Type B pancreatic cell (in vitro differentiated cells): Measurements from ENCODE around the gene SDC1. TPM values are rescaled to one million over a fixed set of nuclear protein-coding genes. Genes with fewer than 3 reads are reported as not detected.
"Not testable (repeated sequence)": the region's sequence is repeated elsewhere in the genome, so short reads cannot be mapped to it uniquely, and the experiment has no call there.

Source experiments
- DNase-seq: peaks from one replicate; pipeline ENCODE4 v3.0.0; 2021; ENCODE audit warnings: mixed read lengths; ENCODE audit not compliant: unreplicated experiment; ENCODE audit errors: extremely low spot score
- H3K27ac Mint-ChIP-seq: 2 replicates; pipeline ENCODE4 v1.8.0; 2021; ENCODE audit warnings: mild to moderate bottlenecking, mixed read lengths
- H3K27me3 Mint-ChIP-seq: 2 replicates; pipeline ENCODE4 v1.8.0; 2021; ENCODE audit warnings: mixed read lengths
- H3K36me3 Mint-ChIP-seq: 2 replicates; pipeline ENCODE4 v1.8.0; 2021; ENCODE audit warnings: mixed read lengths
- H3K4me1 Mint-ChIP-seq: one replicate; pipeline ENCODE4 v1.8.0; 2021; ENCODE audit warnings: mixed read lengths; ENCODE audit not compliant: unreplicated experiment
- H3K4me3 Mint-ChIP-seq: 2 replicates; pipeline ENCODE4 v1.8.0; 2021; ENCODE audit warnings: mild to moderate bottlenecking, mixed read lengths
- H3K9me3 Mint-ChIP-seq: 2 replicates; pipeline ENCODE4 v1.8.0; 2021; ENCODE audit warnings: mixed read lengths
- total RNA-seq: library from RNA; stranded (reverse); gene quantifications from 2 replicates; pipeline ENCODE4 v1.2.1, GENCODE V29; 2021; ENCODE audit warnings: low replicate concordance
- TF ChIP-seq, protein P1 (sequence below): fragments of 200-600 bp; sonication (generic); conservative IDR thresholded peaks from 2 replicates; pipeline ENCODE4 v1.5.0; 2021; ENCODE audit warnings: antibody characterized with exemption, mild to moderate bottlenecking

The SDC1 gene
- total RNA-seq, 1 donor from 2014 or later, result 164 TPM

DNA sequence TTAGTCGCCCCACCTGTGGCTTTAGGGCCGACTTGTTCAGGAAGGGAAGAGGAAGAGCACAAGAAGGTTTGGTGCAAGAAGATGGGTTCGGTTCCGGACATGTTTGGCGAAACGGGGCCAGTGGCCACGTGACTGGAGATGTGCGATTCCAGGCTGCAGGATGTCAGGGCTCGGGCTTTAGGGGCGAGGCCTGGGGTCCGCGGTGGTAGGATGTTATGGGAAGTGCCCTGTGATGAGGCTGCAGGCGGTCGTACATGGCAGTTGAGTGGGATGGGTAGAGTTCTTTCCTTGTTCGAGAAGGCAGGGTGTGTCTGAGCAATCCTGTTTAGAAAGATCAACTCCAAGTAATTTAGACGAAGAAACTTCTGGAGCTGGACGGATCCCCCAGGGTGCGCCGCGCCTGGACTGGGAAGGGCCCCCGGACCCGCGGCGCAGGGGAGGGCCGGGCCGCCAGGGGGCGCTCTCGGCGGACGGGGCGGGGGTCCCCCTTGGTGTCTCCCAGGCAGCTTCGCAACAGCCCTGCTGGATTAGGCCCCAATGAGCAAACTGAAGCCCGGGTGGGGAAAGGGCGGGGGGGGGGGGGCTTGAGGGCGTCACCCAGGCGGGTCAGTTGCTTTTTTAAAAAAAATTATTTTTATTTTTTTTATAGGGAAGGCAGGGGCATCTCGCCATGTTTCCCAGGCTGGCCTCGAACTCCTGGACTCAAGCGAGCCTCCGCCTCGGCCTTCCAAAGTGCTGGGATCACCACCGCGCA lies 17.2 kb upstream of the SDC1 start:
- Mint-ChIP-seq H3K9me3 (no peaks in the 10 kb centered on the region), H3K27ac (no peak overlapping the region), H3K36me3 (peaks cover 7% of the 10 kb centered on the region), H3K4me3 (no peak overlapping the region), H3K27me3 (no peaks in the 10 kb centered on the region), H3K4me1 (peaks cover 7% of the 10 kb centered on the region)
- TF ChIP-seq, protein P1, sequence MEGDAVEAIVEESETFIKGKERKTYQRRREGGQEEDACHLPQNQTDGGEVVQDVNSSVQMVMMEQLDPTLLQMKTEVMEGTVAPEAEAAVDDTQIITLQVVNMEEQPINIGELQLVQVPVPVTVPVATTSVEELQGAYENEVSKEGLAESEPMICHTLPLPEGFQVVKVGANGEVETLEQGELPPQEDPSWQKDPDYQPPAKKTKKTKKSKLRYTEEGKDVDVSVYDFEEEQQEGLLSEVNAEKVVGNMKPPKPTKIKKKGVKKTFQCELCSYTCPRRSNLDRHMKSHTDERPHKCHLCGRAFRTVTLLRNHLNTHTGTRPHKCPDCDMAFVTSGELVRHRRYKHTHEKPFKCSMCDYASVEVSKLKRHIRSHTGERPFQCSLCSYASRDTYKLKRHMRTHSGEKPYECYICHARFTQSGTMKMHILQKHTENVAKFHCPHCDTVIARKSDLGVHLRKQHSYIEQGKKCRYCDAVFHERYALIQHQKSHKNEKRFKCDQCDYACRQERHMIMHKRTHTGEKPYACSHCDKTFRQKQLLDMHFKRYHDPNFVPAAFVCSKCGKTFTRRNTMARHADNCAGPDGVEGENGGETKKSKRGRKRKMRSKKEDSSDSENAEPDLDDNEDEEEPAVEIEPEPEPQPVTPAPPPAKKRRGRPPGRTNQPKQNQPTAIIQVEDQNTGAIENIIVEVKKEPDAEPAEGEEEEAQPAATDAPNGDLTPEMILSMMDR, result peak; percentile 66
- no peak for DNase-seq

DNA sequence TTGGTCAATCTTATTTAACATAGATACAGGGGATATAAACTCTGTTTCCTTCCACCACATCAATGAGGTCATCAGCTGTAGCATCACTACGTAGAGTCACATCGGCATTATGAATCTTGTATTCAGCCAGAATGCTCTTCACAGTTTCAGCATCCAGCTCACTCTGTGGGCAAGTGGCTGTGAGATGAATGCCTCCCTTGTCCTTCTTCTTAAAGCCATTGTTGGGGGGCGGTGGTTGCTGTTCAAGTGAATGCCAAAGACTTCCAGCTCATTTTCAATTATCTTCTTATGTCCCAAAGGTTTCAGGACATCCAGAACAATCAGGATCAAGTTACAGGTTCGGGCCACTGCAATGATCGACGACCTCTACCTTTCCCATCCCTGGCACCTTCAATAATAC lies 15.4 kb upstream of the SDC1 start:
- not testable (repeated sequence) for H3K9me3 Mint-ChIP-seq, H3K4me3 Mint-ChIP-seq, H3K27ac Mint-ChIP-seq, H3K36me3 Mint-ChIP-seq, DNase-seq, H3K27me3 Mint-ChIP-seq
- peaks cover 14% of the 10 kb centered on the region for H3K4me1 Mint-ChIP-seq

DNA sequence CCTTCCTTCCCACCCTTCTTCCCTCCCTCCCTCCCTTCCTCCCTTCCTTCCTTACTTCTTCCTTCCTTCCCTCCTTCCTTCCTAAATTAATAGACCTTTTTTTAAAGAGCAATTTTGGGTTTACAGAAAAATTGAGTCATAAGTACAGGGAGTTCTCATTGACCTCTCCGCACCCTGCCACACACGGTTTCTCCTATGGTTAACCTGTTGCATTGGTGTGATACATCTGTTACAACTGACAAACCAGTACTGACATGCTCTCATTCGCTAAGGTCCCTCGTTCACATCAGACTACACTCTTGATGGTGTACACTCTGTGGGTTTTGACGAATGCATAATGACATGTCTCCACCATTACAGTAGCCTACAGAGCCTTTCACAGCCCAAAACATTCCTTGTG lies 11.6 kb upstream of the SDC1 start:
- H3K36me3 Mint-ChIP-seq, result no peaks in the 10 kb centered on the region
- peak overlapping the region; percentile 93 for H3K27ac Mint-ChIP-seq
- no peak for DNase-seq
- TF ChIP-seq, protein P1, result no peak
- H3K4me1 Mint-ChIP-seq, result peaks cover 12% of the 10 kb centered on the region
- H3K4me3 Mint-ChIP-seq, result peak overlapping the region; percentile 27
- H3K27me3 Mint-ChIP-seq, result no peaks in the 10 kb centered on the region
- H3K9me3 Mint-ChIP-seq, result no peaks in the 10 kb centered on the region

DNA sequence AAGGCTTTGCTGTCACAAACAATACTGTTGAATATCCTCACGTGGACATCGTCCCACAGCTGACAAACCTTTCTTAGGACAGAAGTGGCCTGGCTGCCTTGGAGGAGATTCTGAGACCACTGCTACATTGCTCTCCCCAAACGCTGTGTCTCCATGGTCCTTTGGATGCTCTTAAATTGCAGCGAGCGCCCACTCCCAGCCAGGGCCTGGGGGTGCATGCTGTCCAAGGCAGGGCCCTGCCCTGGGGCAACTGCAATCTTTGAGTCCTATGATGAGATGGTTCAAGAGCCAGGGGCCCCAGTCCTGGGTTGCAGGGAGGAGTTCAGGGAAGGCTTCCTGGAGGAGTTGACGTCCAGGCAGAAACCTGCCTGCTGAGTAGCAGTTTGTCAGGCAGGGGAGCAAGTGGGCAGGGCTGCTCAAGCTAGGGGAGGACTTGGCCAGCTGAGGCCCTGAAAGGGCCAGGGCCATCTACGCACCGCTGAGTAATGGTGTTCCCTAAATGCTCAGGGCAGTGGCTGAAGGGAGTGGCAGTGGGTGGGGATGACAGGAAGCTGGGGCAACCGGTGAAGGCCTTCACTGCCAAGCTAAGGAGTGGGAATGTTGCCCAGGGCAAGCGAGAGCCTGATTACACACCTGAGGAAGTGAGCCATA lies 10.8 kb upstream of the SDC1 start:
- Mint-ChIP-seq H3K36me3 (no peaks in the 10 kb centered on the region), H3K27ac (peak overlapping the region; percentile 93), H3K27me3 (no peaks in the 10 kb centered on the region), H3K4me1 (peaks cover 19% of the 10 kb centered on the region), H3K4me3 (no peak overlapping the region), H3K9me3 (no peaks in the 10 kb centered on the region)
- DNase-seq, result no peak
- TF ChIP-seq, protein P1, result no peak

DNA sequence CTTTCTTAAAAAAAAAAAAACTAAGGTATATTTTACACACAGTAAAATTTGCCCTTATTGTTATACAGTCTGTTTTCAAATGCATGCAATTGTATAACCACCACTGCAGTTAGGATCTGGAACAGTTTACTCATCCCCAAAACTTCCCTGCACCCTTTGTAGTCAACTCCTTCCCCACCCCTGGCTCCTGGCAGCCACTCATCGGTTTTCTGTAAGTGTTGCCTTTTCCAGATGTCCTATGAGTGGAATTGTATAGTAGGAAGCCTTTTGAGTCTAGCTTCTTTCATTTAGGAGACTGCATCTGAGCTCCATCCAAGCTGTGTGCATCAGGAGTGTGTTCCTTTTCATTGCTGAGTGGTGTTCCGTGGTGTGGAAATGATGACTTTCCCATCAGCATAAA lies 9.7 kb upstream of the SDC1 start:
- not testable (repeated sequence) for H3K27me3 Mint-ChIP-seq, H3K36me3 Mint-ChIP-seq, H3K9me3 Mint-ChIP-seq, DNase-seq, H3K4me3 Mint-ChIP-seq
- H3K4me1 Mint-ChIP-seq, result peaks cover 23% of the 10 kb centered on the region
- H3K27ac Mint-ChIP-seq, result peak overlapping the region; percentile 86

DNA sequence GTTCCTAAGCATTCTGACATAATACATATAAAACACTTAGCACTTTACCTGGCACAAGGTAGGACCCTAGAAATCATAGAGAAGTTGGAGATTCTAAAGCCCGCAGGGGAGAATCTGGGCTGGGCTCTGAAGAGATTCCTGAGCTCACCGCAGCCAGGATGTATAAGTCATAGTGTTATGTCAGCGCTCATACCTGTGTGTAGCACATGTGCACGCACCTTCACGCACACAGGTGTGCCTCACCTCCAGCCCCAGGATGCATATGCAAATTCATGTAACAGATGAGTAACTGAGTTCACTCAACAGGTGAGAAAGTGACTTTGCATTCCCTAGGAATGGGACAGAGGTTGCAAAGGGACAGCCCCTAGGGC lies 7.9 kb upstream of the SDC1 start:
- DNase-seq, result no peak
- no peaks in the 10 kb centered on the region for H3K36me3 Mint-ChIP-seq
- peak overlapping the region; percentile 81 for H3K4me3 Mint-ChIP-seq
- H3K9me3 Mint-ChIP-seq, result no peaks in the 10 kb centered on the region
- no peaks in the 10 kb centered on the region for H3K27me3 Mint-ChIP-seq
- peak overlapping the region; percentile 100 for H3K27ac Mint-ChIP-seq
- TF ChIP-seq, protein P1, result no peak
- H3K4me1 Mint-ChIP-seq, result peaks cover 23% of the 10 kb centered on the region
